HCT116 (cell line): ENCODE measurements around the gene ZDHHC3. TPM values are rescaled to one million over a fixed set of nuclear protein-coding genes. Genes with fewer than 3 reads are reported as not detected.

Source experiments
- ATAC-seq: fragments of 200-7000 bp; cut with Tn5 transposase; 2 replicates; pipeline ENCODE4 v1.9.1; 2020; ENCODE audit warnings: mild to moderate bottlenecking, moderate library complexity
- BruUV-seq: library from RNA; stranded (reverse); fragments of 400-500 nt; replicated peaks from 2 replicates; lab custom pipeline; 2021; lab: Mats Ljungman, UMichigan
- CTCF ChIA-PET: fragments of 300-600 bp; sonication (Branson Sonifier 250); formaldehyde crosslinking; loops from one replicate; lab custom pipeline; 2021; ENCODE audit warnings: antibody characterized with exemption; lab: Charles Lee
- POLR2A ChIA-PET: fragments of 300-600, 350-600 bp; sonication (Branson Sonifier 250); formaldehyde crosslinking; loops from one replicate; lab custom pipeline; 2021; ENCODE audit warnings: antibody characterized with exemption; lab: Charles Lee
- RAD21 ChIA-PET, 2 experiments: fragments of 300-600 bp; sonication (Branson Sonifier 250); formaldehyde crosslinking; loops; one replicate each; lab custom pipeline; 2023; ENCODE audit warnings: low total read pairs in 2 of 2; ENCODE audit not compliant: uncharacterized antibody in 2 of 2, unreplicated experiment in 2 of 2, low non-redundant PET in 1 of 2; lab: Charles Lee
- DNase-seq: peaks from one replicate; pipeline ENCODE4 v3.0.0-alpha.2; 2010; ENCODE audit warnings: low read depth, low spot score
- H2AFZ ChIP-seq: fragments of 200-600 bp; shearing (Covaris generic), sonication (generic); 2 replicates; pipeline ENCODE4 v1.6.1; 2017; ENCODE audit warnings: low read depth, mixed run types, mixed read lengths, antibody characterized with exemption, low read length; ENCODE audit not compliant: poor library complexity, severe bottlenecking
- H3K27ac ChIP-seq: 2 replicates; pipeline ENCODE4 v1.5.1; 2012; ENCODE audit warnings: low read depth, low read length
- H3K27me3 ChIP-seq: fragments of 200-600 bp; sonication (generic); 2 replicates; pipeline ENCODE4 v1.6.1; 2016; ENCODE audit warnings: mixed run types, low read length, mixed read lengths; ENCODE audit not compliant: insufficient read depth
- H3K36me3 ChIP-seq, 2 experiments: fragments of 200-500 bp in 1 of 2; fragments of 200-600 bp in 1 of 2; sonication (Bioruptor generic) in 1 of 2; sonication (generic) in 1 of 2; 2 replicates each; pipeline versions ENCODE4 v1.5.1 to v1.6.1; 2014 to 2016; ENCODE audit warnings: low read length in 2 of 2, inconsistent platforms in 1 of 2, mixed read lengths in 1 of 2, mixed run types in 1 of 2; ENCODE audit not compliant: insufficient read depth in 2 of 2, control insufficient read depth in 1 of 2
- H3K4me1 ChIP-seq, 2 experiments: fragments of 200-600 bp in 1 of 2; sonication (generic) in 1 of 2; 2 replicates each; pipeline versions ENCODE4 v1.5.1 to v1.6.1; 2012 to 2017; ENCODE audit warnings: low read length in 2 of 2, inconsistent platforms in 1 of 2, mild to moderate bottlenecking in 1 of 2, mixed read lengths in 1 of 2, mixed run types in 1 of 2, moderate library complexity in 1 of 2; ENCODE audit not compliant: insufficient read depth in 2 of 2, control insufficient read depth in 1 of 2
- H3K4me2 ChIP-seq: fragments of 200-600 bp; sonication (generic); 2 replicates; pipeline ENCODE4 v1.6.1; 2017; ENCODE audit warnings: mixed run types, low read length, mixed read lengths
- H3K4me3 ChIP-seq, 2 experiments: fragments of 200-600 bp in 1 of 2; sonication (generic) in 1 of 2; replicated peaks in 1 of 2; 2 replicates each; pipeline ENCODE4 v1.5.1; 2011 to 2016; ENCODE audit warnings: low read length in 2 of 2, control low read depth in 1 of 2, low read depth in 1 of 2, mild to moderate bottlenecking in 1 of 2, mixed read lengths in 1 of 2, mixed run types in 1 of 2
- H3K79me2 ChIP-seq: fragments of 200-600 bp; sonication (generic); 2 replicates; pipeline ENCODE4 v1.6.1; 2017; ENCODE audit warnings: mild to moderate bottlenecking, mixed run types, low read length, moderate library complexity, mixed read lengths; ENCODE audit not compliant: insufficient read depth
- H3K9ac ChIP-seq: fragments of 200-600 bp; sonication (generic); 2 replicates; pipeline ENCODE4 v1.6.1; 2016; ENCODE audit warnings: low read length, mixed read lengths
- H3K9me2 ChIP-seq: fragments of 200-600 bp; sonication (generic), shearing (Covaris generic); 2 replicates; pipeline ENCODE4 v1.6.1; 2017; ENCODE audit warnings: mixed run types, mild to moderate bottlenecking, moderate library complexity; ENCODE audit not compliant: insufficient read depth
- H3K9me3 ChIP-seq, 2 experiments: fragments of 200-500 bp in 1 of 2; fragments of 200-600 bp in 1 of 2; sonication (Bioruptor generic) in 1 of 2; sonication (generic) in 1 of 2; 2 replicates each; pipeline ENCODE4 v1.6.1; 2014 to 2017; ENCODE audit warnings: low read length in 2 of 2, mixed read lengths in 2 of 2, inconsistent platforms in 1 of 2, low read depth in 1 of 2, mild to moderate bottlenecking in 1 of 2, mixed run types in 1 of 2, moderate library complexity in 1 of 2; ENCODE audit not compliant: control insufficient read depth in 1 of 2, insufficient read depth in 1 of 2
- H4K20me1 ChIP-seq: fragments of 200-600 bp; sonication (generic), shearing (Covaris generic); 2 replicates; pipeline ENCODE4 v1.6.1; 2017; ENCODE audit warnings: mixed run types, mild to moderate bottlenecking, moderate library complexity; ENCODE audit not compliant: insufficient read depth
- CBX3 ChIP-seq: IDR thresholded peaks from 2 replicates; pipeline ENCODE4 v1.6.1; 2012; ENCODE audit warnings: low read depth
- EGR1 ChIP-seq: IDR thresholded peaks from 2 replicates; pipeline ENCODE4 v1.6.1; 2012; ENCODE audit warnings: low read depth
- ELF1 ChIP-seq: IDR thresholded peaks from 2 replicates; pipeline ENCODE4 v1.6.1; 2012; ENCODE audit warnings: low read depth, borderline replicate concordance
- EZH2 ChIP-seq: fragments of 200-600 bp; sonication (generic); IDR thresholded peaks from 2 replicates; pipeline ENCODE4 v1.6.1; 2017; ENCODE audit warnings: antibody characterized with exemption, mixed run types
- JUND ChIP-seq: IDR thresholded peaks from 2 replicates; pipeline ENCODE4 v1.6.1; 2012
- POLR2A ChIP-seq: IDR thresholded peaks from 2 replicates; pipeline ENCODE4 v1.7.0; 2011; ENCODE audit warnings: borderline replicate concordance; ENCODE audit not compliant: insufficient read depth, insufficient read length; ENCODE audit errors: extremely low read depth
- POLR2AphosphoS5 ChIP-seq: IDR thresholded peaks from 2 replicates; pipeline ENCODE4 v1.6.1; 2011; ENCODE audit warnings: mild to moderate bottlenecking, low read depth, low read length, moderate library complexity
- RAD21 ChIP-seq: IDR thresholded peaks from 2 replicates; pipeline ENCODE4 v1.6.1; 2012; ENCODE audit warnings: low read depth, mild to moderate bottlenecking
- REST ChIP-seq: IDR thresholded peaks from 2 replicates; pipeline ENCODE4 v1.6.1; 2012; ENCODE audit warnings: low read depth
- SIN3A ChIP-seq: IDR thresholded peaks from 2 replicates; pipeline ENCODE4 v1.6.1; 2012; ENCODE audit warnings: low read depth
- TCF7L2 ChIP-seq: IDR thresholded peaks from 2 replicates; pipeline ENCODE4 v1.7.0; 2011; ENCODE audit warnings: borderline replicate concordance, inconsistent platforms; ENCODE audit not compliant: insufficient read depth, insufficient read length; ENCODE audit errors: extremely low read depth
- ZBTB33 ChIP-seq: IDR thresholded peaks from 2 replicates; pipeline ENCODE4 v1.6.1; 2011; ENCODE audit warnings: mild to moderate bottlenecking, low read length, moderate library complexity; ENCODE audit not compliant: insufficient replicate concordance; ENCODE audit errors: extremely low read depth
- ZFX ChIP-seq: fragments of 450-650 bp; IDR thresholded peaks from 2 replicates; pipeline ENCODE4 v1.6.1; 2017
- ZNF274 ChIP-seq: fragments of 200-500 bp; sonication (Bioruptor generic); IDR thresholded peaks from 2 replicates; pipeline ENCODE4 v1.6.1; 2014; ENCODE audit warnings: mild to moderate bottlenecking, low read depth, low read length, inconsistent platforms
- intact Hi-C: fragments of 100-400 bp; cut with micrococcal nuclease; formaldehyde crosslinking; loops from 2 replicates; pipeline ENCODE4 v1.10.0; 2022
- total RNA-seq: library from RNA; stranded (reverse); gene quantifications from one replicate; pipeline ENCODE4 v1.2.1, GENCODE V29; 2021; ENCODE audit not compliant: unreplicated experiment
- TF ChIP-seq, protein P1 (sequence below): IDR thresholded peaks from 2 replicates; pipeline ENCODE4 v1.6.1; 2012

Gene ZDHHC3
- total RNA-seq, 1 experiment from 2014 or later, result 61.1 TPM

DNA sequence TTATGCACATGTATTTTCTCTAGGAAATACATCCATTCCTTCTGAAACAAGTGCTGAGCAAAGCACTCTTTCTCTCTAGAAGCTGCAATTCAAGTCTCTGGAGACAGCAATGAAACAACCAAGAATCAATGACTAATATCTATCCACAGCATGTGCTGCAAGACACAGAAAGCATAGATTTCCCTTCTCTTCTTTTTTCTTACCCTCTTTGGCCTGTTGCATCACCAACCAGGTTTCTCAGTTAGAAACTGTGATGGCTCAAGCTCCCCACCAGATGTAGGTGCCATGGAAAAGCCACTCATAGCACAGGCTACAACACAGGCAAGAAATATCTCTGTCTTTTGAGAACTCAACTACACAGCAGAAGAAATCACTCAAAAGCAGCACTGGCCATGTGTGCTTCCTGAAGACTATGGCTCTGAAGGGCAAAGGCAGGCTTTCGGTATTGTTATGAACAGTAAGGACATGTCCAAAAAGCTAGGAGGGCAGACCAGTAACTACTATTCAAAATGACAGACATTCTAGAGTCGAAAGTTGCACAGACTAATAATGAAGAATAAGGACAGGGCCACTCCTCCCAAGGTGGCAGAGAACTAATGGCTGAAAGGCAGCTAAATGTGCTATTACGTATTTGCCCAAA is 15.5 kb downstream of the ZDHHC3 start:
- POLR2A ChIA-PET, result no interaction called here
- RAD21 ChIA-PET, result no interaction called here
- H3K4me1 ChIP-seq, result peaks cover 6 to 27% of the 10 kb centered on the region in 2 experiments

DNA sequence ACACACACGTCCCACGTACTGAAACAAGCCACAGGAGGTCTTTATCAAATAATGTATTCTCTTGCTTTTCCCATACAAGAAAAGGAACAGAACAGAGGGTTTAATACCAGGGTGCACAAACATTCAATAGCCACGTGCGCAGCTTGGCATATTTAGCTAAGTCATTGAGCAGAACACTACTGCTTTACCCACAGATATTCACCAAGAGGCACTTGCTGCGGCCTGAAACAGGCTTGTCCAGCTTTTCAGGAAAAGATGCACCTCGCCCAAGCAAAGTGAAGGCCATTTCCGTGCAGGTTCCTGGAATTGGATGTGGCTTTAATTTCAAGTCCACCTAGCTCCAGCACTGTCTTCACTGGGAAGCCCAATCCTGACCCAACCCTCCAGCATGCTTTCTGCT is 17.6 kb downstream of the ZDHHC3 start:
- TF ChIP-seq ZFX, result no peak
- TF ChIP-seq REST, result no peak
- no peak for TF ChIP-seq ZBTB33
- no peak for TF ChIP-seq ZNF274
- no peak for TF ChIP-seq EZH2
- TF ChIP-seq POLR2AphosphoS5, result no peak
- TF ChIP-seq EGR1, result no peak
- Histone ChIP-seq H3K4me2 (no peak overlapping the region), H2AFZ (no peak overlapping the region), H3K79me2 (peaks cover 44% of the 10 kb centered on the region), H3K4me1 (peaks cover 0 to 6% of the 10 kb centered on the region in 2 experiments; a peak in 1 of 4 replicates), H3K27ac (no peak overlapping the region), H3K9ac (no peak overlapping the region), H3K9me2 (no peaks in the 10 kb centered on the region), H3K9me3 (no peaks in the 10 kb centered on the region), H3K27me3 (no peaks in the 10 kb centered on the region), H4K20me1 (no peaks in the 10 kb centered on the region), H3K36me3 (no peaks in the 10 kb centered on the region), H3K4me3 (no peak overlapping the region)
- RAD21 ChIA-PET, result no interaction called here
- ATAC-seq (no peak), DNase-seq (no peak)
- BruUV-seq, result no TSS peak
- intact Hi-C loops, result no loop called here
- POLR2A ChIA-PET, result no interaction called here
- CTCF ChIA-PET, result no interaction called here

More for the DNA sequence above, 15.5 kb downstream of the ZDHHC3 start:
- DNase-seq (no peak), ATAC-seq (no peak)
- no peaks in the 10 kb centered on the region for H3K9me2 ChIP-seq
- peaks cover 60% of the 10 kb centered on the region for H3K79me2 ChIP-seq
- no peak overlapping the region for H3K27ac ChIP-seq
- BruUV-seq, result no TSS peak
- H3K4me2 ChIP-seq, result no peak overlapping the region
- CTCF ChIA-PET, result no interaction called here
- H3K4me3 ChIP-seq, result no peak overlapping the region
- no peak overlapping the region for H3K9ac ChIP-seq
- H2AFZ ChIP-seq, result no peak overlapping the region
- H3K27me3 ChIP-seq, result no peaks in the 10 kb centered on the region
- intact Hi-C loops, result loop anchor here (10.0 kb wide), 1 partner anchor 196 kb away; the partner anchor contains the start of genes KIAA1143 and KIF15
- TF ChIP-seq POLR2A, result no peak
- no peak for TF ChIP-seq RAD21
- TF ChIP-seq ELF1, result no peak
- no peak for TF ChIP-seq TCF7L2
- no peak for TF ChIP-seq ZNF274
- TF ChIP-seq, protein P1, sequence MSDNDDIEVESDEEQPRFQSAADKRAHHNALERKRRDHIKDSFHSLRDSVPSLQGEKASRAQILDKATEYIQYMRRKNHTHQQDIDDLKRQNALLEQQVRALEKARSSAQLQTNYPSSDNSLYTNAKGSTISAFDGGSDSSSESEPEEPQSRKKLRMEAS, result no peak
- TF ChIP-seq JUND, result no peak
- no peak for TF ChIP-seq CBX3
- no peak for TF ChIP-seq POLR2AphosphoS5
- TF ChIP-seq EZH2, result no peak
- no peak for TF ChIP-seq SIN3A
- TF ChIP-seq ZFX, result no peak
- H4K20me1 ChIP-seq, result no peaks in the 10 kb centered on the region
- H3K36me3 ChIP-seq, result no peaks in the 10 kb centered on the region
- no peaks in the 10 kb centered on the region for H3K9me3 ChIP-seq
